OCI-LY3 (cell line): Measurements from ENCODE around the gene PROSER1.

Source experiments
- H2AFZ ChIP-seq: fragments of 200-600, 300-600 bp; shearing (Covaris generic); 2 replicates; pipeline ENCODE4 v1.6.0; 2014; ENCODE audit warnings: antibody characterized with exemption, low read depth, low read length
- H3K27ac ChIP-seq: fragments of 200-600, 300-600 bp; sonication (generic); 2 replicates; pipeline ENCODE4 v1.5.1; 2014; ENCODE audit warnings: mild to moderate bottlenecking, low read length, moderate library complexity, mixed read lengths
- H3K27me3 ChIP-seq: fragments of 200-600, 300-600 bp; sonication (generic); 2 replicates; pipeline ENCODE4 v1.6.1; 2014; ENCODE audit warnings: low read depth, low read length, mixed read lengths
- H3K36me3 ChIP-seq: fragments of 200-600, 300-600 bp; sonication (generic); replicated peaks from 2 replicates; pipeline ENCODE3; 2014; ENCODE audit warnings: low read depth, low read length, mixed read lengths
- H3K4me1 ChIP-seq: fragments of 300-600, 200-600 bp; sonication (generic); 2 replicates; pipeline ENCODE4 v1.6.1; 2014; ENCODE audit warnings: low read length, mixed read lengths
- H3K4me2 ChIP-seq: fragments of 200-600, 300-600 bp; sonication (generic); 2 replicates; pipeline ENCODE4 v1.6.1; 2014; ENCODE audit warnings: low read length, mixed read lengths
- H3K4me3 ChIP-seq: fragments of 300-600, 200-600 bp; sonication (generic); 2 replicates; pipeline ENCODE4 v1.5.1; 2014; ENCODE audit warnings: antibody characterized with exemption, mild to moderate bottlenecking, low read length, moderate library complexity
- H3K79me2 ChIP-seq: fragments of 300-600, 200-600 bp; shearing (Covaris generic); 2 replicates; pipeline ENCODE4 v1.6.1; 2014; ENCODE audit warnings: mild to moderate bottlenecking, low read length, mixed read lengths
- H3K9ac ChIP-seq: fragments of 300-600, 200-600 bp; shearing (Covaris generic); 2 replicates; pipeline ENCODE4 v1.6.0; 2014; ENCODE audit warnings: mild to moderate bottlenecking, low read length, moderate library complexity
- H3K9me3 ChIP-seq: fragments of 200-600, 300-600 bp; shearing (Covaris generic); 2 replicates; pipeline ENCODE4 v1.6.1; 2014; ENCODE audit warnings: low read length, mixed read lengths; ENCODE audit not compliant: insufficient read depth
- H4K20me1 ChIP-seq: fragments of 200-600, 300-600 bp; sonication (generic); 2 replicates; pipeline ENCODE4 v1.6.1; 2016; ENCODE audit warnings: low read length, mixed read lengths; ENCODE audit not compliant: insufficient read depth
- CTCF ChIP-seq: fragments of 200-600, 300-600 bp; sonication (generic); IDR thresholded peaks from 2 replicates; pipeline ENCODE4 v1.5.1; 2014; ENCODE audit warnings: antibody characterized with exemption, low read length, low read depth
- EZH2phosphoT487 ChIP-seq: fragments of 200-600 bp; shearing (Covaris generic); IDR thresholded peaks from 2 replicates; pipeline ENCODE4 v1.6.1; 2018; ENCODE audit warnings: antibody characterized with exemption, mixed run types, low read depth

Gene PROSER1

GRCh38 chr13:38967446-38967845, 70.4 kb downstream of the PROSER1 start:
- Histone ChIP-seq H2AFZ (no peak overlapping the region), H3K27ac (no peak overlapping the region), H3K9ac (no peak overlapping the region), H3K79me2 (no peaks in the 10 kb centered on the region), H3K27me3 (0 out of 2 replicates have a peak, but pooled peaks cover 9% of the 10 kb centered on the region), H3K4me1 (no peaks in the 10 kb centered on the region), H3K4me3 (no peak overlapping the region), H3K9me3 (no peaks in the 10 kb centered on the region), H3K4me2 (no peak overlapping the region), H3K36me3 (no peaks in the 10 kb centered on the region), H4K20me1 (no peaks in the 10 kb centered on the region)
- TF ChIP-seq CTCF (no peak), EZH2phosphoT487 (no peak)

DNA sequence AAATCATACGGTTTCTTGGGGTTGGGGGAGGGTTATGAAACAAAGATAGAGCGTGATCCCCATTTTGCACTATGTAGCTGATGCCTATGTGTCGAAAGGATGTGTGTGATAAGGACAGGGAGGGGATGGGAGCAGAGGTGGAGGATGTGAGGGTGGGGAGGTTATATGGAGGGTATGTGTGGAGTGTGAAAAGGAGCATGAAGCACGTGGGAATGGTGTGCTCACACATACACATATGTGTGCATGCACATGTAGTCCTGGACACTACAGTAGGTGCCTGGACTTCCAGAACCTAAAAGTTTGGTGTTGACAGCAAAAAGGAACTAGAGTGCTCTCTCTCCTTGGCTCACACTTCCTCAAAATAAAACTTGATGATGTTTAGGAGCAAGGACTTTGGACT, 72.6 kb downstream of the PROSER1 start:
- H2AFZ ChIP-seq, result no peak overlapping the region
- H3K9ac ChIP-seq, result no peak overlapping the region
- H3K9me3 ChIP-seq, result peaks cover 3% of the 10 kb centered on the region; the same call in 1 of the 2 replicates
- no peak overlapping the region for H3K27ac ChIP-seq
- no peaks in the 10 kb centered on the region for H3K79me2 ChIP-seq
- no peak overlapping the region for H3K4me3 ChIP-seq
- 0 out of 2 replicates have a peak, but pooled peaks cover 9% of the 10 kb centered on the region for H3K27me3 ChIP-seq
- H3K4me2 ChIP-seq, result no peak overlapping the region
- no peaks in the 10 kb centered on the region for H4K20me1 ChIP-seq
- no peaks in the 10 kb centered on the region for H3K36me3 ChIP-seq
- H3K4me1 ChIP-seq, result no peaks in the 10 kb centered on the region
- TF ChIP-seq CTCF (no peak), EZH2phosphoT487 (no peak)

DNA sequence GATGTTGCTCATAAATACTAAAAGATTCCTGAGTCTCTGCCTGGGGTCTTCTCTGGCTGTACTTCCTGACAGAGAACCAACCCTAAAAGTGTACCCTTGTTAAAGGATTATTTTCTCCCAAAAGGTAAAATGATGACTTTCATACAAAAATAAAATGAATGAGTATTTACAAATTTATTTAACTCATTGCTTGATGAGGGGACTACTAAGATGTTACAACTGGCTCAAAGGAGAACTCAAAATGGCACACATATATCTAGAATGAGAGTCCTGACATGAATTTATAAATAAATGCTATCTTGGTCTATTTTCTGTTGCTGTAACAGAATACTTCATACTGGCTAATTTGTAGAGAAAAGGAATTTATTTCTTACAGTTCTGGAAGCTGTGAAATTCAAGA, 77.7 kb downstream of the PROSER1 start:
- no peak for TF ChIP-seq CTCF
- no peak for TF ChIP-seq EZH2phosphoT487
- Histone ChIP-seq H3K36me3 (no peaks in the 10 kb centered on the region), H3K4me3 (no peak overlapping the region), H3K27me3 (no peaks in the 10 kb centered on the region), H3K9ac (no peak overlapping the region), H3K9me3 (peaks cover 6% of the 10 kb centered on the region; the same call in 1 of the 2 replicates), H3K79me2 (no peaks in the 10 kb centered on the region), H3K4me2 (no peak overlapping the region), H3K4me1 (no peaks in the 10 kb centered on the region), H2AFZ (no peak overlapping the region), H4K20me1 (no peaks in the 10 kb centered on the region), H3K27ac (no peak overlapping the region)
